NCI-H2029 (cell line): Measurements from ENCODE around the gene VAMP5.
"Not testable (repeated sequence)": the region's sequence is repeated elsewhere in the genome, so short reads cannot be mapped to it uniquely, and the experiment has no call there.

ENCODE experiments used
- DNase-seq: peaks from one replicate; lab custom pipeline; 2025; lab: John Stamatoyannopoulos, UW

The VAMP5 gene, protein sequence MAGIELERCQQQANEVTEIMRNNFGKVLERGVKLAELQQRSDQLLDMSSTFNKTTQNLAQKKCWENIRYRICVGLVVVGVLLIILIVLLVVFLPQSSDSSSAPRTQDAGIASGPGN

DNA sequence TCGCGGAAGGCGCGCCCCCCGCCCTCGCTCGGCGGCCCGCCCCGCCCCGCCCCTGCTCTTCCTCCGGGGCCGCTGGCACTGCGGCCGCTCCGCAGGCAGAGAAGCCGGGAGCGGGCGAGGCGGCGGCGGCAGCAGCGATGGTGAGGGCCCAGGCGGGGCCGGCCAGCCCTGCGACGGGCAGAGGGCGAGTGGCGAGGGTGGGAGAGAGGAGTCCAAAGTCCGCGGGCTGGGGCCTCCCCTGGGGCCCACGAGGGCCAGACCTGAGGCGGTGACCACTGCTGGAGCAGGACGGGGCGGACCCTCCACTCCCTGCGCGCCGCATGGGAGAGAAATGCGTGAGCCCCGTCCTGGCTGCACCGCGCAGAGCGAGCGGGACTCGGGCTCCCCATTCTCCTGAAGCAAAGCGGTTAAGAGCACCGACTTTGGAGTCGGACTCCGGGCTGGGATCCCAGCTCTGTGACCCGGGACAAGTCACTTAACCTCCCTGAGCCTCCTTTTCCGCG is at the start of gene VAMP5:
TSS of gene VAMP5 (plus strand) at position 78 of the 503 bp plus-strand sequence. CDS start at position 138, 60 bp downstream.
- DNase-seq: no peak

DNA sequence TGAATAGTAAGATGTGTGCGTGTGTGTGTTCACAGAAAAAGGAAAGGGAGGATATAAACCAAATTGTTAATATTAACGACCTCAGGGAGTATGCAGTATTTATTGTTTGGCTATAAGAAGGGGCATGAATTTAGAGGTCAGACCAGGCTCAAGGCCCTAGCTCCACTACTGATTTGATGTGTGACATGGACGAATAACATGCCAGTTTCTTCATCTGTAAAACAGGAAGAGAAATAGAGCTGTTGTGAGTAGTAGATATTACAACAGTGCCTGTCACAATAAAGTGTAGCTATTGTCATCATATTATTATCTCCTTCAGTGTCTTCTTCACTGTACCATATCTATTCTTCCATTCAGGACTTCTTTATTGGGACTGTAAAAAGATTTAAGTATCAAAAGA is 49.4 kb upstream of the VAMP5 start:
- no peak for DNase-seq

DNA sequence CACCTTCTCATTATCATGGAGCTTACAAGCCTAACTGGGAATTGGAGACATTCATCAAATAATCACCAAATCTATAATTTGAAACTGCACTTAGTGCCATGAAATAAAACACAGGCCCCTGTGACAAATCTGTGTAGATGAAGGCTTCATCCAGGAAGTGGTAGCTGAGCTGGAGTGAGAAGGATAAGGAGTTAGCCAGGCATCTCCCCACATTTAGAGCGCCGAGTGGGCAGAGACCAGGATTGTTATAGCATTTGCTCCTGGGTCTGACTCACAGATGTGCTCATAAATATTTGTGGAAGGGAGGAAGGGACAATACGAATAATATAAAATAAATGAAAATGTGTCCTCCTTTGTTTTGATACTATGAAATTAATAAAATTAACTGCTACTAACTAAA is 47.8 kb upstream of the VAMP5 start:
- DNase-seq: no peak

DNA sequence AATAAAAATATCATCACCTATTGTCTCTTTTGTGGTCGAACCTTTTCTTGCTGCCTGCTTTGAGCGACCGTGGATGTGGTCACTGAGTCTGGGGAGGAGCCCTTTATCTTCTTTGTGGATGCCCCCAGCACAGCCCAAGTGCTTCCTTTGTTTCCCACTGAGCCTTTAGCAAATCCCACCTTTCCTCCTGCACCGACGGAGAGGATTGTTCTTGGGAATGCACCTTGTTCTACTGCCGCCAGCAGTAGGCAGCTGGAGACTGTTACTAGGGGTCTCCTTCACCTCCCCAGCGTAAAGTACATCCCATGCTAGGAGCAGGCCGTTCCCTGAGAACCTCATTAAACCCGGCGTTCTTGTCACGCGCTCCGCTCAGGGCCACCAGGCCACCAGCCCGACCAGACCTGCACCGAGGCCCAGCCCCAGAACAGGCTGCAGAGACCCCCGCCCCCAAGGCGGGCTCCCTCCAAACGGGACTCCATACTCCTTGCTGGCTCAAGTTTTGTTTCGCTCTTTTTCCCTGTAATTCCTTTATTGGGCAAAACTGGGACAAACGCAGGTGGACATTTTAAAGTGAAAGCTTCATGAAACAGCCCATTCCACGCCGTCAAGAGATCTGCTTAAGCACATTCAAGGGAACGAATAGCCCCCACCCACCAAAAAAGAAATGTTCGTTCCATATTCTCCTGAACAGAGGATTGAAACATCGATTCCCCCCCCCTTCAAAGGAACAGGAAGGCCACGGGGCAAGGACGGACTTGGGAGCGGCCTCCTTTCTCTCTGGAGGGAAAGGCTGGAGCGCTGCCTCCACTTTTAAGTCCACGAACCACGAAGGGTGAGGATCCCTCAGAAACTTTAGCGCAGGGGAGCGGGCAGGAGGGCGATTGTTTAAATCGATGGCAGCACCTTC is 46.4 kb upstream of the VAMP5 start:
- DNase-seq: no peak

DNA sequence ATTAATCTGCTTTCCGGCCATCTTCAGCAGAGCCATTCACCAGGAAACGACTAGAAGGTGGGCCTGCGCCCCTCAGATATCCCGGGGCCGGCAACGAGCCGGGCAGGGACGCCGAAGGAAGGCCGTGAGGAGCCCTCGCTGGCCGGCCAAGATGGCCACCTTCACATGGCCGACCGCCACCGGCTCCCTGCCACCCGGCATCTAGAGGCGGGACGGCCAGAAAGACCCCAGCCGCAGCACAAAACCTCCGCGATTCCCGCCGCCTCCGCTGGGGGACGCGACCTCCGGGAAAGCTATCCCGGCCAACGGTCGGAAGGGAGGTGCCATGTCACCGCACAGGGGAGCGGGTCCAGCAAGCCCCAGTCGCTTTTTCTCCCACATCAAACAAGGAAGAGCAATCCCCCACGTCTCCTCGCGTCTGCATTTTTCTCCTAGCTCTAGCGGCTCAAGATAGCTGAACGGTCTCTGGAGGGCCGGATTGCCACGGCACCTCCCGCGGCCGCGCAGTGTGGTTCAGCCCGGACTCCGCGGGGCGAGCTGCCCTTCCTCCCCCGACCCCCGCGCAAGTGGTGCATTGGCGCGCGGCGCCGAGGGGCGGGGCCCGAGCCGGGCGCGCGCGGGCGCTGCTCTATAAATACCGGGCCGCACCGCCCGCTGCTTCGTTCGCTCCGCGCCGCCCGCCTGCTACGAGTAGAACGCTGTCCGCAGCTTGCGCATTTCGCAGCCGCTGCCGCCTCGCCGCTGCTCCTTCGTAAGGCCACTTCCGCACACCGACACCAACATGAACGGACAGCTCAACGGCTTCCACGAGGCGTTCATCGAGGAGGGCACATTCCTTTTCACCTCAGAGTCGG is 45.5 kb upstream of the VAMP5 start, which contains the start of gene MAT2A:
TSS of gene MAT2A (plus strand) at position 662 of the 854 bp plus-strand sequence. CDS start at position 782, 120 bp downstream.
- peak; percentile 85 for DNase-seq

DNA sequence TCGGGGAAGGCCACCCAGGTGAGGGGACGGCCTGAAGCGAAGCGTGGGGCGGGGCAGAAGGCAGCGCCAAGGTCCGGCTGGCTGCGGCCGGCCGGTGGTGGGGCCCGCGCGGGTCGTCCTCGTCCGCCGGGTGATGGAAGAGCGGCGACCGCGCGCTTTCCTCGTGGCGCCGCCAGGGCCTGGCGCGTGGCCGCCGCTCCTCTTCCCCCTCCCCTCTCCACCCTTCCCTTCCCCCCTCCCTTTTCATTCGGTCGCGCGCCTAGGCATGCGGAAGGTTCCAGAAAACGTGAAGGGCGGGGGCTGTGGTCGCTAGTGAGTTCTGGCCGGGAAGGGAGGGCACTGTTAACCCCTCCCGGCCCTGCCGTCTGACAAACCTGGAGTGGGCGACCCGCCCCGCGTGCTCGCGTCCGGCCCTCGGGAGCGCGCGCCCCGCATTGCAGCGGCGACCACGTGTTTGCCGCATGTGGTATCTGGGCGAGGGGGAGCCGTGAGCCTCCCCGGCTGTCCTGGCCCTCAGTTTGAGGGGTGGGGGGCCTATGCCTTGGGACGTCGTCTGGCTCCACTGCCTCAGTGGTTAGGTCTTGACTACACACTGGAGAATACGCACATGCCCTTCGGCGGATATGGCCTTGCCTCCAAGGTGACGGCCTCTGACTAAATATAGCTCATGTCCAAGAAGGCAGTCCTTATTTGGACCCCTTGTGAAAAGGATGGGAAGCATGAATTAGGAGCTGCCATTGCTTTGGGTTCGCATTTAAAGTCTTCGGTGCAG is 44.7 kb upstream of the VAMP5 start:
- peak; percentile 57 for DNase-seq

DNA sequence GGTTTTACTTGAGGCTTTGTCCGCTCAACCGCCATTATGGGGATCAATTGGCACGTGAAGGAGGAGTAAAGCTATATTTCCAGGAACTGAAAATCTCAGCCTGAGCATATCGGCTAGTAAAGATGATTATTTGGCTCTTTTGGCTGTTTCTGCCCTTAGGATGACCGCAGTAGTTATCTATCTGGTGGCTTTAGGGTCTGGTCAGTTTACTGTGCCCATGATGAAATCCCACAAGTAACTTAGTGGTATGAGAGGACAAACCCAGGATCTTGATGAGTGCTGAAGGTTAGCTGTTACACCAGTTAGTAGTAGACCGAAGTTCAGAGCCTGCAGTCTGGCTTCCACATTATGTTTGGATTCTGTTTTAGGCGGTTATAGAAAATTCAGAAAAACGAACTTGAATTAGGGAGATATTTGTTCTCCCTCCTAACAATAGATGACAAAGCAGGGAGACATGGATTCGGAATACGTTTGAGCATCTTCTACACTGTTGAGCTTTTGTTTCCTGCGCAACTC is 44.0 kb upstream of the VAMP5 start:
- DNase-seq: no peak

DNA sequence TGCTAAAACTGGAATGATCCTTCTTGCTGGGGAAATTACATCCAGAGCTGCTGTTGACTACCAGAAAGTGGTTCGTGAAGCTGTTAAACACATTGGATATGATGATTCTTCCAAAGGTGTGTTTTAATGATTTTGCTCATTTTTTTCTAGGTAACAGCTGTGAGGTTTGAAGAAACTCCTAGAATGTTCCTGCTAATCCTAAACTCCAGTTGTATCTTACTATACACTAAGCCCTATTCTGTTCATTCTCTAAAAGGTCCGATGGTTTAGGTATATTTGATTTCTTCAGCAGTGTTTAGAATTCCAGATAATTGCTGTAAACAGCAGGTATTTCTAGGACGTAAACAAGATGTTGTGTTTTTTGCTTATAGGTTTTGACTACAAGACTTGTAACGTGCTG is 43.0 kb upstream of the VAMP5 start:
- DNase-seq: no peak

DNA sequence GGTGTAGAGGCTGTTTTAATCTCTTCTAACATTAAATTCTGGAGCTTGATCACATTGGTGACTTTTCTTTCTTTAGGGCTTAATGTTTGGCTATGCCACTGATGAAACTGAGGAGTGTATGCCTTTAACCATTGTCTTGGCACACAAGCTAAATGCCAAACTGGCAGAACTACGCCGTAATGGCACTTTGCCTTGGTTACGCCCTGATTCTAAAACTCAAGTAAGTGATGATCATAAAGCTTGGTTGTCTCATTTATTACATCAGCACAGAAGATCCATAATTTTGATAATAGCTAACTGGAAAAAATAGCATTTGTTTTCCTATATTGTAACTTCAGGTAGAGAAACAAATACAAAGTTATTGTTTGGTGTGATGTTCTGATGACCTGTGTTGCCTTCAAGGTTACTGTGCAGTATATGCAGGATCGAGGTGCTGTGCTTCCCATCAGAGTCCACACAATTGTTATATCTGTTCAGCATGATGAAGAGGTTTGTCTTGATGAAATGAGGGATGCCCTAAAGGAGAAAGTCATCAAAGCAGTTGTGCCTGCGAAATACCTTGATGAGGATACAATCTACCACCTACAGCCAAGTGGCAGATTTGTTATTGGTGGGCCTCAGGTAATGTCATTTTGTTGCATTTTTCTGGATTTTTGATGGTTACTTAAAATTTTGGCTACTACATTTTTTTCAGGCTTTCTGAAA is 42.3 kb upstream of the VAMP5 start:
- no peak for DNase-seq

DNA sequence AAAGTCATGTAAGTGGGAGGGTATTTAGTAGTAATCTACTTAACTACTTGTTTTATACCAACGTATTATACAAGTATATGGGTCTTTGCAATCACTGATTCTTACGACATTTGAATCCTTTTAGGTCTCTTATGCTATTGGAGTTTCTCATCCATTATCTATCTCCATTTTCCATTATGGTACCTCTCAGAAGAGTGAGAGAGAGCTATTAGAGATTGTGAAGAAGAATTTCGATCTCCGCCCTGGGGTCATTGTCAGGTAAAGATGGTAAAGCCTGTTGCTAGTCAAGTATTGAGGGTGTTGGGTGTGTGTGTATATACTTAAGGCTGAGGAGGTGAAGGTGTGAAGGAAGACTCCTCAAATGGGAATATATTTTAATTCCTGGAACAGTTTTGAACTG is 41.5 kb upstream of the VAMP5 start:
- DNase-seq: no peak

DNA sequence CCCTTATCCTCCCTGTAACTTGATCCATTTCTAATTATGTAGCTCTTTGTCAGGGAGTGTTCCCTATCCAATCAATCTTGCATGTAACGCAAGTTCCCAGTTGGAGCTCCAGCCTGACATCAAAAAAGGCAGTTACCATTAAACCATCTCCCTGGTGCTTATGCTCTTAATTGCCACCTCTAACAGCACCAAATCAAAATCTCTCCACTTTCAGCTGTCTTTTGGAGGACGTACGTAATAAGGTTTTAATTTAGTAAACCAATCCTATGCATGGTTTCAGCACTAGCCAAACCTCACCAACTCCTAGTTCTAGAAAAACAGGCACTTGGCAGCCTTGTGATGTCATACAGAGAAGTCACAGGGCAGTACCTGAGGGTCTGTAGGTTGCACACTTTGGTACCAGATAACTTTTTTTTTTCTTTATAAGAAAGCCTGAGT is 40.0 kb upstream of the VAMP5 start:
- not testable (repeated sequence) for DNase-seq

DNA sequence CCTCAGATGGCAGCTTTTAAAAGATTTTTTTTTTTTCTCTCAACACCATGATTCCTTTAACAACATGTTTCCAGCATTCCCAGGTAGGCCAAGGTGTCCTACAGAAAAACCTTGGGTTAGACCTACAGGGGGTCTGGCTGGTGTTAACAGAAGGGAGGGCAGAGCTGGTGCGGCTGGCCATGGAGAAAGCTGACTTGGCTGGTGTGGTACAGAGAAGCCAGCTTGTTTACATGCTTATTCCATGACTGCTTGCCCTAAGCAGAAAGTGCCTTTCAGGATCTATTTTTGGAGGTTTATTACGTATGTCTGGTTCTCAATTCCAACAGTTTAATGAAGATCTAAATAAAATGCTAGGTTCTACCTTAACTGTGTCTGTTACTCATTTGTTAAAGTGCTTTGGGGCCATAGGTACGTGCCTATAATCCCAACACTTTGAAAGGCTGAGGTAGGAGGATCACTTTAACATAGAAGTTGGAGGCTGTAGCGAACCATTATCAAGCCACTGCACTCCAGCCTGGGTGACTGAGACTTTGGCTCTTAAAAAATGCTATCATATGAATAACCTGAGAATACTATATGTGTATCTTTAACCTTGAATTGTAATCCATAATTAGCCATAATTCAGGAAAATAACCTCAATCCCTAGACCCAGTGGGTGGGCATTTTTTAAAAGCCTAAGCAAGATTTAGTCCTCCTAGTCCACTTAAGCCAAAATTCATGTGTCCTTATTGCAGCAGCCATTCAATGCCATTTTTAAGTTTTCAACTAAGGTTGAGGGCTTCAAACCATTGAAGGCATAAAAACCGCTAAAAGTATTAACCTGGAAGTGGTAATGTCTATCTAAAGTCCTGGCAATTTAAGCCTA is 39.1 kb upstream of the VAMP5 start:
- DNase-seq: not testable (repeated sequence)

DNA sequence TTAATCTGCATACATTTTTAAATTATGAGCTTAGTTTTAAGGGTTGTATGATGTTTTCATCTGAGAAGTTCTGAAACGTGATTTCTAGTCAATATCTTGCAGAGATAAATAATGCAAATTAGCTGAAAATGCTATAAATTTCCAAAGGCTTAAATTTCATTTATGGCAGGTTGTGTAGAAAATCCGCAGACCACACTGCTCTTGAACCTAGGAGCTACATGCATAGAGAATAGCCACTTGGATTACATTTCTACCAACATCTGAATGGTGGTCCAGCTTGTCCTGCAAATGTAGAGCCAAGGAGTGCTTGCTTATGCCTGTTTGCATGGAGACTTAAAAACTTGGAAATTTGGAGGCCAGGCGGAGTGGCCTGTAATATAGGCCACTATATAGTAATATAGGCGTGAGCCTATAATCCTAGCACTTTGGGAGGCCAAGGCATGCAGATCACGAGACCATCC is 38.4 kb upstream of the VAMP5 start:
- no peak for DNase-seq

DNA sequence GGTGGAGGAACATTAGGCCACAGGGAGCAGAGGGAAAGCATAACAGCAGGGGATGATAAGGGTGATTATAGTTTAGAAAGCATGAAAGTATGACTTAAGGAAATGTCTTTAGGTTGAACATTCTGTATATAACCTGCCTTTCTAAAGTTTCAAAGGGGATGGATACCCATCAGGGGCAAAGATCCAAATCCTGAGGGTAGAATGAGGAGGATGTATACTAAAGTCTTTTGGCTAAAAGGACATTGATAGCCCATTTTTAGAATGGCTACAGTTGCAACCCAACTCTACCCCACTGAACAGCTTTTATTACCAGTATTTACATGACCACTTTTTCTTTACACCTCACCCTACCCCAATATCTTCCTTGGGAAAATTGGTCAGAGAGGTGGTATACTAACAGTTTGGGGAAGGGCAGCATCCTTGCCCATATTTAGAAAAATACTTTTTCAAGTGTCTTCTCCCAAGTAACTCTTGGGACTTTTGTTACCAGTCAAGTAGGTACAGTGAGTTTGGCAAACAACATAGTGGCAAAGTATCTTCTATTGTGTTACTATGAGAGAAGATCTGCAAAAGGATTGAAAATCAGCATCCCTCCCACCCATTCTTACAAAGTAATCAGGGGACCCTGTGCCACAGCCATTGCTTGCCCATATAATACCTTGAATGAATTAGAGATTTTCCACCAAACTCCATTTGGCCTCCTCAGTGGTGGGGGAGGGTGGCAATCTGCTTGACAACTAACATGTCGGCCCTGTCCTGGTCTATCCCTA is 37.0 kb upstream of the VAMP5 start:
- no peak for DNase-seq

DNA sequence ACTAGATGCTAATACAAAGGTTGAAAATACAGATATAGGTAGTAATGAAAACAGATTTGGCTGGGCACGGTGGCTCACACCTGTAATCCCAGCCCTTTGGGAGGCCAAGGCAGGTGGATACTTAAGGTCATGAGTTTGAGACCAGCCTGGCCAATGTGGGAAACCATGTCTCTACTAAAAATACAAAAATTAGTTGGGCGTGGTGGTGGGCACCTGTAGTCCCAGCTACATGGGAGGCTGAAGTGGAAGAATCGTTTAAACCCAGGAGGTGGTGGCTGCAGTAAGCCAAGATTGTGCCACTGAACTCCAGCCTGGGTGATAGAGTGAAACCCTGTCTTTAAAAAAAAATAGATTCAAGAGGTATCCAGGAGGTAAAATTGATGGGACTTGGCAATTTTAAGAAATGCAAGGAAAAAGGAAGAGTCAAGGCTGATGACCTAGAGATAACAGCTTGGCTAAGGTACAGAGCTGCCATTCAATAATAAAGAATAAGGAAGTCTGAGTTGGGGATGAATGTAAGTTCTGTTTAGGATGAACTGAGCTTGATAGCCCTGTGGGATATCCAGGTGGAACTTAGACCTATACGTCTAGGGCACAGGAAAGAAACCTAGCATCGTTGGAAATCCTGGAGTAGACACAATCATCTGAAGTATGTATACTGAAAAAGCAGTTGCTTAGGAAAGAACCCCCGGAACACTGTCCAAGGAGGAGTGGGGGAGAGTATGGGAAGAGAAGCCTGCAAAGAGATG is 36.2 kb upstream of the VAMP5 start:
- no peak for DNase-seq

DNA sequence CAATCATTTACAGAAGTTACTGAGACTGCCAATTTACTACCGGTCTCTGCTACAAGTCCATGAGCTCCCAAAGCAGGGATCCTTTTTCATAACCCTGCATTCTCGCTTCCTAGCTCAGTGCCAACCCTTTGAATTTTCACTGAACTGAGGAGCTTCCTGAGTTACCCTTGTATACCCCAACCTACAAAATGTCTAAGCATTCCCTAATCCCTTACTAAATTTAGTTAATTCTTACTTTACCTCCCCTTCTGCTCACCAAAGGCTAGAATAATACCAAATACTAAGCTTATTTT is 35.7 kb upstream of the VAMP5 start:
- no peak for DNase-seq

DNA sequence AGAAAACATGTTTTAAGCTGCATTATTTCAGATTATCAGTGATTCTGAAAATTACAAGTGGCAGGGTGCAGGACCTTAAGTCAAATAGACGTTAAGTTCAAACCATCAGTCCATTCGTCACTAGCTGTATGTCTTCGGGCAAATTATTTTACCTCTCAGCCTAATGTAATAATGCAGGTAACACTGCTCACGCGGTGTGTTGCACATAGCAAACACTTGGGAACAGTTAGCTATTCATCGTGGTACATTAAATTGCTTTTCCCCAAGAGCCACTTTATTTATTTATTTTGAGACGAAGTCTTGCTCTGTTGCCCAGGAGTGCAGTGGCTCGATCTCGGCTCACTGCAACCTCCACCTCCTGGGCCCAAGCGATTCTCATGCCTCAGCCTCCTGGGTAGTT is 35.1 kb upstream of the VAMP5 start:
- no peak for DNase-seq

DNA sequence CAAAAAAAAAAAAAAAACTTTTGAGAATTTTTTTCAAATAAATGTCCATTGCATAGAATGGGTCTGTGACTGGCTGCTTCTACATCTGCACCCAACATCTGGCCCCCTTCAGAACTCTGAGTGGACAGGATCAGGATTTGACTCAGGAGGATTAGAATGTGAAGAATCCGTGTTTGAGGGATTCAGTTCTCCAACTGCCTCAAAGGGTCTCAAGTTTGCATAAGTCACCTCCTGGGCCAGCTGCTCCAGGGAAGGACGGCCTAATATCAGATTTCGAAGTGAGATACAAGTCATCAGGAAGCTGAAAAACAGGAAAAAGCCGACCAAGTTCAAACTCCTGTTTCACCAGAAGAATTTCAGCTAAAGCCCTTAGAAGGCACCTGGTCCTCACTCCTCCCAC is 34.4 kb upstream of the VAMP5 start:
- DNase-seq: no peak
